ENCODE results near the gene SORCS2. TPM values are rescaled to one million over a fixed set of nuclear protein-coding genes. Genes with fewer than 3 reads are reported as not detected.
"Not testable (repeated sequence)": the region's sequence is repeated elsewhere in the genome, so short reads cannot be mapped to it uniquely, and the experiment has no call there.

The SORCS2 gene
- total RNA-seq, 1 donor = under 0.01 TPM

GRCh38 chr4:7553280-7553679 lies 360.9 kb downstream of the SORCS2 start:
- DNase-seq (ENCODE audit: low read depth in 2 of 3, low spot score in 2 of 3) = no peak

- DNase-seq (ENCODE audit: low read depth in 2 of 3, low spot score in 2 of 3) = no peak
Measured at GRCh38 chr4:7554905-7555304, 362.6 kb downstream of the SORCS2 start.

- no peak for DNase-seq (ENCODE audit: low read depth in 2 of 3, low spot score in 2 of 3)
Measured at GRCh38 chr4:7556558-7556957, 364.2 kb downstream of the SORCS2 start.

GRCh38 chr4:7557456-7557855 lies 365.1 kb downstream of the SORCS2 start:
- DNase-seq (ENCODE audit: low read depth in 2 of 3, low spot score in 2 of 3) = no peak

GRCh38 chr4:7558436-7558835 lies 366.1 kb downstream of the SORCS2 start:
- DNase-seq (ENCODE audit: low read depth in 2 of 3, low spot score in 2 of 3) = no peak

- no peak for DNase-seq (ENCODE audit: low read depth in 2 of 3, low spot score in 2 of 3)
Measured at GRCh38 chr4:7559316-7559715, 367.0 kb downstream of the SORCS2 start.

GRCh38 chr4:7559741-7560395 lies 367.5 kb downstream of the SORCS2 start:
- DNase-seq (ENCODE audit: low read depth in 2 of 3, low spot score in 2 of 3) = no peak

- no peak for DNase-seq (ENCODE audit: low read depth in 2 of 3, low spot score in 2 of 3)
Measured at GRCh38 chr4:7561557-7561956, 369.2 kb downstream of the SORCS2 start.

- no peak for DNase-seq (ENCODE audit: low read depth in 2 of 3, low spot score in 2 of 3)
Measured at GRCh38 chr4:7564242-7564641, 371.9 kb downstream of the SORCS2 start.

- DNase-seq (ENCODE audit: low read depth in 2 of 3, low spot score in 2 of 3) = no peak
Measured at GRCh38 chr4:7565483-7565882, 373.1 kb downstream of the SORCS2 start.

GRCh38 chr4:7569810-7570783 lies 377.8 kb downstream of the SORCS2 start:
- DNase-seq (ENCODE audit: low read depth in 2 of 3, low spot score in 2 of 3) = no peak

- no peak for DNase-seq (ENCODE audit: low read depth in 2 of 3, low spot score in 2 of 3)
Measured at GRCh38 chr4:7571001-7571400, 378.7 kb downstream of the SORCS2 start.

GRCh38 chr4:7571701-7572100 lies 379.4 kb downstream of the SORCS2 start:
- no peak for DNase-seq (ENCODE audit: low read depth in 2 of 3, low spot score in 2 of 3)

GRCh38 chr4:7572894-7573293 lies 380.6 kb downstream of the SORCS2 start:
- no peak for DNase-seq (ENCODE audit: low read depth in 2 of 3, low spot score in 2 of 3)

- DNase-seq (ENCODE audit: low read depth in 2 of 3, low spot score in 2 of 3) = no peak
Measured at GRCh38 chr4:7573576-7574091, 381.3 kb downstream of the SORCS2 start.

- no peak for DNase-seq (ENCODE audit: low read depth in 2 of 3, low spot score in 2 of 3)
Measured at GRCh38 chr4:7574287-7575014, 382.1 kb downstream of the SORCS2 start.

GRCh38 chr4:7575426-7575825 lies 383.1 kb downstream of the SORCS2 start:
- DNase-seq (ENCODE audit: low read depth in 2 of 3, low spot score in 2 of 3) = no peak

GRCh38 chr4:7577361-7578039 lies 385.2 kb downstream of the SORCS2 start:
- DNase-seq (ENCODE audit: low read depth in 2 of 3, low spot score in 2 of 3) = not testable (repeated sequence)

GRCh38 chr4:7581477-7581876 lies 389.1 kb downstream of the SORCS2 start:
- peak in 2 of 3 donors; percentile 33 to 57 for DNase-seq (ENCODE audit: low read depth in 2 of 3, low spot score in 2 of 3)

GRCh38 chr4:7582313-7583097 lies 390.2 kb downstream of the SORCS2 start:
- no peak for DNase-seq (ENCODE audit: low read depth in 2 of 3, low spot score in 2 of 3)

Data from hematopoietic multipotent progenitor cell (in vitro differentiated cells).